HG03175 (cell line): ENCODE data around the gene CDRT15.
"Not testable (repeated sequence)": the region's sequence is repeated elsewhere in the genome, so short reads cannot be mapped to it uniquely, and the experiment has no call there.

Source experiments
- ATAC-seq: cut with Tn5 transposase; IDR thresholded peaks from one replicate; pipeline ENCODE4 v1.9.1; 2021; ENCODE audit warnings: mild to moderate bottlenecking, moderate library complexity; ENCODE audit not compliant: unreplicated experiment

The CDRT15 gene

GRCh38 chr17:14236762-14237161 lies at the start of gene CDRT15:
CDRT15 (minus strand) TSS chr17:14236862; CDS start chr17:14236833, 29 bp downstream.
- not testable (repeated sequence) for ATAC-seq

- no peak for ATAC-seq
These were observed 46.1 kb upstream of the CDRT15 start for GRCh38 chr17:14282726-14283125.

GRCh38 chr17:14281530-14281929 lies 44.9 kb upstream of the CDRT15 start:
- ATAC-seq: no peak

- ATAC-seq: no peak
These were observed 40.0 kb upstream of the CDRT15 start for GRCh38 chr17:14276535-14277250.

GRCh38 chr17:14270508-14270907 lies 33.8 kb upstream of the CDRT15 start:
- no peak for ATAC-seq

- no peak for ATAC-seq
These were observed 32.8 kb upstream of the CDRT15 start for GRCh38 chr17:14269473-14269872.

GRCh38 chr17:14268264-14268663 lies 31.6 kb upstream of the CDRT15 start:
- ATAC-seq: no peak

- ATAC-seq: no peak
These were observed 24.7 kb upstream of the CDRT15 start for GRCh38 chr17:14261406-14261805.

- no peak for ATAC-seq
These were observed 9.0 kb upstream of the CDRT15 start for GRCh38 chr17:14245629-14246028.

- no peak for ATAC-seq
These were observed 8.3 kb upstream of the CDRT15 start for GRCh38 chr17:14245002-14245401.

- ATAC-seq: not testable (repeated sequence)
These were observed 2.6 kb upstream of the CDRT15 start for GRCh38 chr17:14239271-14239670.

- not testable (repeated sequence) for ATAC-seq
These were observed 630 bp downstream of the CDRT15 start for GRCh38 chr17:14236032-14236431.

GRCh38 chr17:14235047-14235446 lies 1.6 kb downstream of the CDRT15 start:
- not testable (repeated sequence) for ATAC-seq

- ATAC-seq: not testable (repeated sequence)
These were observed 5.5 kb downstream of the CDRT15 start for GRCh38 chr17:14231187-14231586.

- ATAC-seq: no peak
These were observed 7.8 kb downstream of the CDRT15 start for GRCh38 chr17:14228903-14229302.

- no peak for ATAC-seq
These were observed 9.6 kb downstream of the CDRT15 start for GRCh38 chr17:14227052-14227451.

GRCh38 chr17:14225254-14225980 lies 11.2 kb downstream of the CDRT15 start:
- no peak for ATAC-seq

GRCh38 chr17:14222611-14223010 lies 14.1 kb downstream of the CDRT15 start:
- ATAC-seq: no peak

GRCh38 chr17:14214271-14214670 lies 22.4 kb downstream of the CDRT15 start:
- no peak for ATAC-seq

- ATAC-seq: no peak
These were observed 24.3 kb downstream of the CDRT15 start for GRCh38 chr17:14212401-14212800.

GRCh38 chr17:14211801-14212200 lies 24.9 kb downstream of the CDRT15 start:
- no peak for ATAC-seq

- ATAC-seq: no peak
These were observed 25.4 kb downstream of the CDRT15 start for GRCh38 chr17:14211246-14211645.
